ENCODE data around the gene JAKMIP1.

- no peak for TF ChIP-seq TAF1 (IDR thresholded peaks at IDR 0.05; ENCODE audit: low read depth)
- TF ChIP-seq CTCF (IDR thresholded peaks at IDR 0.05; ENCODE audit: poor library complexity, severe bottlenecking), result no peak
- TF ChIP-seq POLR2AphosphoS5 (IDR thresholded peaks at IDR 0.05), result no peak
Measured at GRCh38 chr4:6192245-6192644, 8.1 kb downstream of the JAKMIP1 start.

Data from neural cell (in vitro differentiated cells).